Endometrium (tissue), 2 donors: Measurements from ENCODE around the gene WDR70.
"Not testable (repeated sequence)": the region's sequence is repeated elsewhere in the genome, so short reads cannot be mapped to it uniquely, and the experiment has no call there.

ENCODE experiments used
- FAIRE-seq: peaks from 2 replicates; lab custom pipeline; 2012; peaks lifted over from hg19 to GRCh38; lab: Jason Lieb, UNC
- donor health status: control.
- donor health status: control.

WDR70 gene

GRCh38 chr5:37767961-37768360, 388.8 kb downstream of the WDR70 start:
- FAIRE-seq = no peak

- FAIRE-seq = no peak
Observed at GRCh38 chr5:37768371-37768770, 389.3 kb downstream of the WDR70 start.

GRCh38 chr5:37769108-37769507, 390.0 kb downstream of the WDR70 start:
- no peak for FAIRE-seq

GRCh38 chr5:37769840-37770239, 390.7 kb downstream of the WDR70 start:
- FAIRE-seq = no peak

- no peak for FAIRE-seq
Observed at GRCh38 chr5:37770786-37771185, 391.7 kb downstream of the WDR70 start.

- no peak for FAIRE-seq
Observed at GRCh38 chr5:37771203-37771611, 392.1 kb downstream of the WDR70 start.

- no peak for FAIRE-seq
Observed at GRCh38 chr5:37771731-37772130, 392.6 kb downstream of the WDR70 start.

GRCh38 chr5:37772255-37772654, 393.1 kb downstream of the WDR70 start:
- no peak for FAIRE-seq

GRCh38 chr5:37773809-37774208, 394.7 kb downstream of the WDR70 start:
- FAIRE-seq = no peak

GRCh38 chr5:37774912-37775483, 395.9 kb downstream of the WDR70 start:
- FAIRE-seq = no peak

- FAIRE-seq = no peak
Observed at GRCh38 chr5:37776826-37777225, 397.7 kb downstream of the WDR70 start.

- no peak for FAIRE-seq
Observed at GRCh38 chr5:37777432-37778130, 398.5 kb downstream of the WDR70 start.

- FAIRE-seq = not testable (repeated sequence)
Observed at GRCh38 chr5:37781409-37781808, 402.3 kb downstream of the WDR70 start.

- no peak for FAIRE-seq
Observed at GRCh38 chr5:37786416-37786815, 407.3 kb downstream of the WDR70 start.

GRCh38 chr5:37786862-37787519, 407.9 kb downstream of the WDR70 start:
- no peak for FAIRE-seq

- FAIRE-seq = no peak
Observed at GRCh38 chr5:37787742-37788141, 408.6 kb downstream of the WDR70 start.

GRCh38 chr5:37789991-37790390, 410.9 kb downstream of the WDR70 start:
- no peak for FAIRE-seq

GRCh38 chr5:37791321-37791720, 412.2 kb downstream of the WDR70 start:
- FAIRE-seq = no peak

- FAIRE-seq = no peak
Observed at GRCh38 chr5:37792975-37793631, 414.0 kb downstream of the WDR70 start.

GRCh38 chr5:37795292-37795691, 416.2 kb downstream of the WDR70 start:
- not testable (repeated sequence) for FAIRE-seq

- not testable (repeated sequence) for FAIRE-seq
Observed at GRCh38 chr5:37796435-37796834, 417.3 kb downstream of the WDR70 start.

GRCh38 chr5:37799865-37800421, 420.8 kb downstream of the WDR70 start:
- no peak for FAIRE-seq

- FAIRE-seq = no peak
Observed at GRCh38 chr5:37801521-37801920, 422.4 kb downstream of the WDR70 start.
